Measurements from ENCODE around the gene TBC1D1. TPM values are rescaled to one million over a fixed set of nuclear protein-coding genes. Genes with fewer than 3 reads are reported as not detected.
A peak's percentile ranks its signal among the peaks of the same experiment; 100 is the strongest.

TBC1D1 gene
- total RNA-seq, 1 experiment from 2014 or later, result 38.1 TPM

GRCh38 chr4:38036548-38036947 is 145.7 kb downstream of the TBC1D1 start:
- DNase-seq (ENCODE audit: extremely low read depth, low read depth), result no peak

GRCh38 chr4:38037612-38038011 is 146.7 kb downstream of the TBC1D1 start:
- DNase-seq (ENCODE audit: extremely low read depth, low read depth), result no peak

- no peak for DNase-seq (ENCODE audit: extremely low read depth, low read depth)
Measured at GRCh38 chr4:38040619-38041018, 149.7 kb downstream of the TBC1D1 start.

DNA sequence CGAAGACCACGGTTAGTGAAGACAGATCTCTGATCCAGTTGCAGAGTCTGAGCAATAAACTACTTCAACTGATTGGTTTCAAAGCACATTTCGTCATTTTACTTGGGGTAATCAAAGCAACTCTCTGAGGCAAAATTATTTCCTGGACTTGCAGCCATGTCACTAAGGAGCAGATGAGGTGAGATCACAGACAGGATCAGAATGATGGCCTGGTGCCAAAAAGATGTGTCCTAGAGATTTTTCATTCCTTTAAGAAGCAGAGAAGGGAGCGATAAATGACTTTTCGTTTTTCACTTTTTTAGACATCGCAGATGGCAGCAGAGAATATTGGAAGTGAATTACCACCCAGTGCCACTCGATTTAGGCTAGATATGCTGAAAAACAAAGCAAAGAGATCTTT is 153.2 kb downstream of the TBC1D1 start:
- no peak for DNase-seq (ENCODE audit: extremely low read depth, low read depth)

GRCh38 chr4:38045289-38045988 is 154.6 kb downstream of the TBC1D1 start:
- no peak for DNase-seq (ENCODE audit: extremely low read depth, low read depth)

- no peak for DNase-seq (ENCODE audit: extremely low read depth, low read depth)
Measured at GRCh38 chr4:38046727-38047489, 156.0 kb downstream of the TBC1D1 start.

- DNase-seq (ENCODE audit: extremely low read depth, low read depth), result no peak
Measured at GRCh38 chr4:38049545-38050170, 158.8 kb downstream of the TBC1D1 start.

GRCh38 chr4:38050560-38051350 is 159.9 kb downstream of the TBC1D1 start:
- DNase-seq (ENCODE audit: extremely low read depth, low read depth), result no peak

- DNase-seq (ENCODE audit: extremely low read depth, low read depth), result no peak
Measured at GRCh38 chr4:38055566-38055965, 164.7 kb downstream of the TBC1D1 start.

DNA sequence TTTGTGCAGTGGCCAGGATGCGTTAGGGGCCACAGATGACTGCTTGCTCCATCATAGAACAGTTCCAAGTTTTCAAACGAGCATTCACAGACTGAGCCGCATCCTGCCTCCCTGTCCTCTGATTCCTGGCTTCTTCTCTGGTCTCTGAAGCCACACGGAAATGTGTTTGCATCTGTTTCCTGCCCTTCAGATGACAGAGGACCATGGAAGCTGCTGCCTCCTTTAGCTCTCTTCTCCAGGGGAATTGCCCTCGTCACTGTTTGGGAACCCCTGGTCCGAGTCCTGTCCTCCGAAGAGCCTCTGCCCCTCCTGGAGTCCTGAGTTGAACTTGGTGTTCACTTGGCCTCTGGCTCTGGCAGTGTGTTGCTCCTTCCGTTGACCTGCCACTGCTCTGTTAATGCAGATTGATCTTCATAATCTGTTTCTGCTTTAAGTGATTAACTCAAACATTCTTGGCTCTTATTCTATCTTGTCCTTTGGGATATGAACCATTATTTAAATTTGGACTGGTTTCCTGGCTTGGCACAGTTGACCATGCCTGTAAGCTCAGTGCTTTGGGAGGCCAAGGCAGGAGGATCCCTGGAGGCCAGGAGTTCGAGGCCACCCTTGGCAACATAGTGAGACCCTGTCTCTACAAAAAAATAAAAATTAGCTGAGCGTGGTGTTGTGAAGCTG is 165.3 kb downstream of the TBC1D1 start:
- DNase-seq (ENCODE audit: extremely low read depth, low read depth), result no peak

DNA sequence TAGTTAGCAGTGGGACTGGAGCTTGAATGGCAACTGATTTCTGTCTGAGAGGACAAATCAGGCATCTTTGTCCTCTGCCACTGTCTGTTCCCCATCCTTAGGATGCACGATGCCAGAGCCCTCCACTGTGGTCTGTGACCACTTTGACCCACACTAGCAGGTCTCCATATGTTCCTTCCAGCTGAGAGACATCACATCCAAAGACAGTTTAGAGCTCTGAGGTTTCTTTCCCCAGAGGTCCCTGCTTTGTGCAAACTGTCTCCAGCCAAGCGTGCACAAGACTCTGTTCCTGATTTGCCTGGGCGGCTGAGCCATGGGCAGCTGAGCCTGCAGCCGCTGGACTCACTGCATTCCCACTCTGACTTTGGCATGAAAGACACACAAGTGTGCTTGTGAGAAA is 167.3 kb downstream of the TBC1D1 start:
- no peak for DNase-seq (ENCODE audit: extremely low read depth, low read depth)

DNA sequence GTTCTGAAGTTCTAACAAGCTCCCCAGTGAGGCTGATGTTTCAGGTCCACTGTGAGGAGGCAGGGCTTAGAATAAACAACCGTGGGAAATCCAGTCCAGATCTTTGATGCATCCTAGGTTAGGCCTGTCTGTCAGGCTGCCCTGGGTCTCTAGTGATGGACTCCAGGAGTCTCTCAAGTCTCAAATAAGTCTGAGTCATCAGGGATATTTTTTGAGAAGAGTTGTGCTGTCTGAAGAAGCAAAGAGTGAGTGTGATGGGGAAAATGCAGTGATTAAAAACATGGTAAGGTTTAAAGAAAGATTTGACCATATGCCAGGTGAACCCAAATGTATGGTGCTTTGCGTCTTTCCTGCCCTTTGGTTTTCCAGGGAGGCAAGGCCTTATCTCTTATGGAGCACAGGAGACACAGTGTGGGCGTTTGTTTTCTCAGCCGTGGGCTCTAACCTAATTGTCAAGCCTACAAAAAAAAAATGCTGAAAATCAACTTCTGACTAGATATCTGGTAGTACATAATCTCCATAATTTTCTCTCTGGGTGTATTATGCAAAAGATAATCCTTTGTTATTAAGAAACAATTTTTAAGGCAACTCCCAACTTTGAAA is 170.0 kb downstream of the TBC1D1 start:
- no peak for DNase-seq (ENCODE audit: extremely low read depth, low read depth)

GRCh38 chr4:38062088-38062775 is 171.3 kb downstream of the TBC1D1 start:
- peak; percentile 72 for DNase-seq (ENCODE audit: extremely low read depth, low read depth)

- DNase-seq (ENCODE audit: extremely low read depth, low read depth), result no peak
Measured at GRCh38 chr4:38062776-38063097, 171.9 kb downstream of the TBC1D1 start.

GRCh38 chr4:38065176-38065575 is 174.3 kb downstream of the TBC1D1 start:
- DNase-seq (ENCODE audit: extremely low read depth, low read depth), result no peak

DNA sequence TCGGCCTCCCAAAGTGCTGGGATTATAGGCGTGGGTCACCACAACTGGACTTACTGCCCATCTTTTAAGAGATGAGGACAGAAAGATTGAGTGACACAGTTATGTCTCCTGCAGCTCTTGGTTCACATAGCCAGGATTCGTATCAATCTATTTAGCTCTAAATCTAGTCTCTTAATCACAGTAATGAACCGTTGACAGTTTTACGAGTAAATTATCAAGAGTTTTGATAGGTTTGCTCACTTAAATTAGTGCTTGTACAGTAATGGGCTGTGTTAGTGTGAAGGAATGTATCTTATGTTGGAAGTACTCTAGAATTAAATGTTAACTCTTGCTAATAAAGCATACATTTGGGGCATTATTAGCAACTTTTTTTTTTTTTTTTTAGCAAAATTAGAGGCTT is 175.0 kb downstream of the TBC1D1 start:
- no peak for DNase-seq (ENCODE audit: extremely low read depth, low read depth)

- DNase-seq (ENCODE audit: extremely low read depth, low read depth), result no peak
Measured at GRCh38 chr4:38067499-38067898, 176.6 kb downstream of the TBC1D1 start.

DNA sequence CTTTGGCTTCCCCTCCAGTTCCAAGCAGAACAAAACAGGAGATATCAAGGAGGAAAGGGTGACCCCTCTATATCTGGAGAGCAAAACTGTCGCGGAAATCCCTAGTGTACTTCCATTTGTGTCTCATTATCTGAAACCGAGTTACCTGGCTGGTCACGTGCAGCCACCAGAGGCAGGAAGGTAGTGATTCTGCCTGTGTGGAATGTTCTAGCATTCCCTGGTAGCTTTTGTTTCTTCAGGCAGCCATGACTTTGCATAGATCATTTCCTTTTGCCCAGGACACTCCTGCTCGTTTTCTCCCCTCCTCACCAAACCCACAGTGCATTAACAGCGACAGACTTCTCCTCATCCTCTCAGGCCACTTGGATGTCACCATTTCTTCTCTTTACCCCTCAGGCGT is 177.2 kb downstream of the TBC1D1 start:
- DNase-seq (ENCODE audit: extremely low read depth, low read depth), result no peak

- peak; percentile 7 for DNase-seq (ENCODE audit: extremely low read depth, low read depth)
Measured at GRCh38 chr4:38069271-38069760, 178.4 kb downstream of the TBC1D1 start.

Measured in NCI-H460 (cell line).